ENCODE data around the gene TMEM120A. TPM values are rescaled to one million over a fixed set of nuclear protein-coding genes. Genes with fewer than 3 reads are reported as not detected.

TMEM120A gene
- total RNA-seq, 2 donors from 2014 or later = 35.3 to 50.0 TPM

DNA sequence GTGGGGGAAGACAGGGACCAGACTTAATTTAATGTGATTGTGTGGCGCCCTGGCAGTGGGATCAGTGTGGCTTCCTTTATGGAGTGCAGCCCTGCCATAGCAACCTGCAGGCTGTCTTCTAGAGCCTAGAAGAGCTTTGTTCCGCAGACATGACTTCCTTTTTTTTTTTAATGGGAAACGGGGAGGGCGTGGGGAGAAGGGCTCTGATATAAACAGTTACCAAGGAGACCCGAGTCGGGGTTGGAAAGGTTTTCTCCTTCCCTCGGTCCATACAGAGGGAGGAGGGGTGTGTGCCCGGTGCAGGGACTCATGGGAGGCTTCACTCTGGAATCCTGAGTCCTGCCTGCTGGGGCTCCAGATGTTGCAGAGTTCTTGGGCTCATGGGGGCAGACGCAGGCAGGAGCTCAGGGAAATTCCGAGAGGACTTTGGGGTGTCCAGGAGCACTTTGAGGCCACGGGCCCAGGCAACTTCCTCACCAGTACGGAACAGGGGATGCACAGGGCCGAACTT, 26.9 kb downstream of the TMEM120A start:
- Histone ChIP-seq H3K36me3 (peaks cover under 1% of the 10 kb centered on the region), H3K4me3 (peak overlapping the region in 1 of 2 donors; percentile 10), H3K27me3 (no peaks in the 10 kb centered on the region), H3K27ac (peak overlapping the region; percentile 80), H3K9me3 (no peaks in the 10 kb centered on the region), H3K4me1 (peaks cover 0 to 82% of the 10 kb centered on the region in 2 donors)
- DNase-seq (ENCODE audit: low spot score) = no peak
- TF ChIP-seq, protein P1, sequence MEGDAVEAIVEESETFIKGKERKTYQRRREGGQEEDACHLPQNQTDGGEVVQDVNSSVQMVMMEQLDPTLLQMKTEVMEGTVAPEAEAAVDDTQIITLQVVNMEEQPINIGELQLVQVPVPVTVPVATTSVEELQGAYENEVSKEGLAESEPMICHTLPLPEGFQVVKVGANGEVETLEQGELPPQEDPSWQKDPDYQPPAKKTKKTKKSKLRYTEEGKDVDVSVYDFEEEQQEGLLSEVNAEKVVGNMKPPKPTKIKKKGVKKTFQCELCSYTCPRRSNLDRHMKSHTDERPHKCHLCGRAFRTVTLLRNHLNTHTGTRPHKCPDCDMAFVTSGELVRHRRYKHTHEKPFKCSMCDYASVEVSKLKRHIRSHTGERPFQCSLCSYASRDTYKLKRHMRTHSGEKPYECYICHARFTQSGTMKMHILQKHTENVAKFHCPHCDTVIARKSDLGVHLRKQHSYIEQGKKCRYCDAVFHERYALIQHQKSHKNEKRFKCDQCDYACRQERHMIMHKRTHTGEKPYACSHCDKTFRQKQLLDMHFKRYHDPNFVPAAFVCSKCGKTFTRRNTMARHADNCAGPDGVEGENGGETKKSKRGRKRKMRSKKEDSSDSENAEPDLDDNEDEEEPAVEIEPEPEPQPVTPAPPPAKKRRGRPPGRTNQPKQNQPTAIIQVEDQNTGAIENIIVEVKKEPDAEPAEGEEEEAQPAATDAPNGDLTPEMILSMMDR (IDR thresholded peaks at IDR 0.05) = no peak

DNA sequence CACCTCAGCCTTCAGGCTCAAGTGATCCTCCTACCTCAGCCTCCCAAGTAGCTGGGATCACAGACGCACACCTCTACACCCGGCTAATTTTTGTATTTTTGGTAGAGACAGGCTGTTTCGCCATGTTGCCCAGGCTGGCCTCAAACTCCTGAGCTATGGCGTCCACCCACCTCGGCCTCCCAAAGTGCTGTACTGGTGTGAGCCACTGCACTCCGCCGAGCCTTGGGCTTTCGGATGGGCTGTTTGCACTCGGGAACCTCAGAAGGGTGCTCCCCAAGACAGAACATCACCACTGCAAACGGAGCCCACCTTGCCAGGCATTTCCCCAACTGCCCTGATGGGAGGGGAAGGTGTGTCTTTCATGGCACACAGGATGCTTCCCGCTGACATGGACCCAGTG, 27.3 kb downstream of the TMEM120A start:
- Histone ChIP-seq H3K4me3 (no peak overlapping the region), H3K9me3 (no peaks in the 10 kb centered on the region), H3K4me1 (peaks cover 0 to 82% of the 10 kb centered on the region in 2 donors), H3K27me3 (no peaks in the 10 kb centered on the region), H3K36me3 (no peaks in the 10 kb centered on the region), H3K27ac (peak overlapping the region; percentile 80)
- DNase-seq (ENCODE audit: low spot score) = no peak
- TF ChIP-seq, protein P1 (IDR thresholded peaks at IDR 0.05) = no peak

GRCh38 chr7:75966190-75966961, 28.0 kb downstream of the TMEM120A start:
- no peaks in the 10 kb centered on the region for H3K36me3 ChIP-seq
- H3K4me1 ChIP-seq = peaks cover 0 to 82% of the 10 kb centered on the region in 2 donors
- H3K9me3 ChIP-seq = no peaks in the 10 kb centered on the region
- TF ChIP-seq, protein P1 (IDR thresholded peaks at IDR 0.05) = no peak
- peak overlapping the region in 1 of 2 donors; percentile 12 for H3K4me3 ChIP-seq
- DNase-seq (ENCODE audit: low spot score) = peak; percentile 90
- H3K27ac ChIP-seq = peak overlapping the region; percentile 80
- H3K27me3 ChIP-seq = no peaks in the 10 kb centered on the region

- no peaks in the 10 kb centered on the region for H3K27me3 ChIP-seq
- DNase-seq (ENCODE audit: low spot score) = no peak
- peaks cover 0 to 80% of the 10 kb centered on the region in 2 donors for H3K4me1 ChIP-seq
- H3K4me3 ChIP-seq = no peak overlapping the region
- no peaks in the 10 kb centered on the region for H3K36me3 ChIP-seq
- TF ChIP-seq, protein P1 (IDR thresholded peaks at IDR 0.05) = no peak
- H3K27ac ChIP-seq = peak overlapping the region; percentile 80
- H3K9me3 ChIP-seq = no peaks in the 10 kb centered on the region
These were observed 28.8 kb downstream of the TMEM120A start for GRCh38 chr7:75965617-75966016.

DNA sequence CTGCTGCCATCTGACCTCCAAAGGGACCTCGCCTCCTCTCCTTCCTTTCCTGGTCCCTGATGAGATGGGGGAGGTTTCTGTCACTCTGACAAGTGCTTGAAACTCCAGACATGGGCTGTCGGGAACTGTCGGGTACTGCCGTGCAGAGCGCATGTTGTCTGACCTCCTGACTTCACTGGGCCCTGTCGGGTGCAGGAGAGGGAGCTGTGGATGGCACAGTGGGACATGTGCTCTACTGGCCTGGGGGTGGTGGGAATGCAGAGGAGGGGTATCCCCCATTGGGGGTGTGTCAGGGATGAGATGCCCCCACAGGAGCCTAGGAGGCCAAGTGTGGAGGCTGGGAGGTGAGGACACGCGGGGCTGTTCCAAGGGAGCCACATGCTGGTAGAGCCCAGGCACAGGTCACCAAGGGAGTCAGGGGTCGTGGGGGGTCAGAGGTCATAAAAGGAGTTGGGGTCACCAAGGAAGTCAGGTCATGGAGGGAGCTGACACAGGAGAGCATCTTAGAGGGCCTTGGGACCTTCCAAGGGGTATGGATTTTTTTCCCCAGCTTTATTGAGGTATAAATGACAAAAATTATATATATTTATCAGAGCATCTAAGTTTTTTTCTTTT, 30.9 kb downstream of the TMEM120A start:
- H3K4me1 ChIP-seq = peaks cover 0 to 64% of the 10 kb centered on the region in 2 donors
- no peak for DNase-seq (ENCODE audit: low spot score)
- peak overlapping the region; percentile 80 to 85 for H3K27ac ChIP-seq
- no peak overlapping the region for H3K4me3 ChIP-seq
- H3K36me3 ChIP-seq = peaks cover 1% of the 10 kb centered on the region
- TF ChIP-seq, protein P1 (IDR thresholded peaks at IDR 0.05) = no peak
- H3K9me3 ChIP-seq = no peaks in the 10 kb centered on the region
- H3K27me3 ChIP-seq = no peaks in the 10 kb centered on the region

Data from right atrium auricular region (tissue), 2 donors.